OCI-LY7 (cell line): ENCODE data around the gene JADE3. TPM values are rescaled to one million over a fixed set of nuclear protein-coding genes. Genes with fewer than 3 reads are reported as not detected.
A peak's percentile ranks its signal among the peaks of the same experiment; 100 is the strongest.

Experiments used
- BruUV-seq: library from RNA; stranded (reverse); fragments of 400-500 nt; replicated peaks from 2 replicates; lab custom pipeline; 2021; lab: Mats Ljungman, UMichigan
- CTCF ChIA-PET: fragments of 300-600 bp; sonication (Branson Sonifier 250); formaldehyde crosslinking; loops from one replicate; lab custom pipeline; 2022; ENCODE audit warnings: antibody characterized with exemption; ENCODE audit not compliant: unreplicated experiment; lab: Charles Lee
- POLR2A ChIA-PET: fragments of 300-600 bp; sonication (Branson Sonifier 250); formaldehyde crosslinking; loops from one replicate; lab custom pipeline; 2022; ENCODE audit warnings: antibody characterized with exemption; lab: Charles Lee
- DNase-seq: peaks from one replicate; pipeline ENCODE4 v3.0.0-alpha.2; 2015; ENCODE audit warnings: low spot score
- H2AFZ ChIP-seq: fragments of 200-600 bp; sonication (generic), shearing (Covaris generic); 2 replicates; pipeline ENCODE4 v1.6.1; 2014; ENCODE audit warnings: mild to moderate bottlenecking, antibody characterized with exemption, low read length, moderate library complexity
- H3K27ac ChIP-seq: fragments of 200-600 bp; sonication (generic); 2 replicates; pipeline ENCODE4 v1.5.1; 2014; ENCODE audit warnings: mixed run types, low read depth, mild to moderate bottlenecking, moderate library complexity, low read length, inconsistent platforms; ENCODE audit not compliant: poor library complexity, severe bottlenecking
- H3K36me3 ChIP-seq: fragments of 200-600 bp; sonication (generic); 2 replicates; pipeline ENCODE4 v1.6.1; 2014; ENCODE audit warnings: mild to moderate bottlenecking, antibody characterized with exemption, low read length, moderate library complexity, mixed read lengths; ENCODE audit not compliant: insufficient read depth
- H3K4me1 ChIP-seq: fragments of 200-600 bp; sonication (generic); 2 replicates; pipeline ENCODE4 v1.5.1; 2014; ENCODE audit warnings: mild to moderate bottlenecking, low read length; ENCODE audit not compliant: insufficient read depth, poor library complexity, severe bottlenecking
- H3K4me2 ChIP-seq: fragments of 200-600 bp; sonication (generic); 2 replicates; pipeline ENCODE4 v1.6.1; 2014; ENCODE audit warnings: mild to moderate bottlenecking, low read length
- H3K4me3 ChIP-seq: fragments of 200-600 bp; sonication (generic); 2 replicates; pipeline ENCODE4 v1.5.1; 2014; ENCODE audit warnings: mild to moderate bottlenecking, low read depth, low read length; ENCODE audit not compliant: poor library complexity, severe bottlenecking
- H3K79me2 ChIP-seq: fragments of 200-600 bp; sonication (generic); 2 replicates; pipeline ENCODE4 v1.6.1; 2016; ENCODE audit warnings: low read depth, mild to moderate bottlenecking, low read length, moderate library complexity, mixed read lengths; ENCODE audit not compliant: insufficient read depth
- H3K9me2 ChIP-seq: fragments of 200-600 bp; sonication (generic); 2 replicates; pipeline ENCODE4 v1.6.1; 2016; ENCODE audit warnings: mild to moderate bottlenecking, low read length, mixed read lengths; ENCODE audit not compliant: insufficient read depth
- H3K9me3 ChIP-seq: fragments of 200-600 bp; sonication (generic); 2 replicates; pipeline ENCODE4 v1.6.1; 2014; ENCODE audit warnings: mild to moderate bottlenecking, mixed run types, low read length, mixed read lengths
- H4K20me1 ChIP-seq: fragments of 200-600 bp; sonication (generic); 2 replicates; pipeline ENCODE4 v1.6.1; 2014; ENCODE audit warnings: mild to moderate bottlenecking, antibody characterized with exemption, low read length, moderate library complexity, mixed read lengths; ENCODE audit not compliant: insufficient read depth
- CTCF ChIP-seq: fragments of 200-600 bp; sonication (generic); conservative IDR thresholded peaks from 2 replicates; pipeline ENCODE4 v1.5.1; 2014; ENCODE audit warnings: mild to moderate bottlenecking, antibody characterized with exemption, low read length, moderate library complexity, mixed read lengths
- EZH2phosphoT487 ChIP-seq: fragments of 200-600 bp; sonication (generic); IDR thresholded peaks from 2 replicates; pipeline ENCODE4 v1.6.1; 2018; ENCODE audit warnings: low read depth, borderline replicate concordance, mild to moderate bottlenecking, mixed run types, antibody characterized with exemption, low read length, moderate library complexity, mixed read lengths
- intact Hi-C: fragments of 100-400 bp; cut with micrococcal nuclease; formaldehyde crosslinking; loops from one replicate; pipeline ENCODE4 v1.10.0; 2022; ENCODE audit not compliant: unreplicated experiment
- total RNA-seq, 2 experiments: library from RNA; depleted of rRNA in 1 of 2; stranded (reverse); fragments of >200 nt in 1 of 2; shearing (Covaris generic) in 1 of 2; gene quantifications; 2 replicates each; pipeline ENCODE4 v1.2.3, GENCODE V29; 2014 to 2022

Gene JADE3
- total RNA-seq, 2 experiments from 2014 or later, result 6.1 to 10.7 TPM

GRCh38 chrX:46959985-46960700, 47.9 kb downstream of the JADE3 start:
- ChIA-PET CTCF (no interaction called here), POLR2A (no interaction called here)
- intact Hi-C loops, result loop anchor here (5.0 kb wide), 1 partner anchor 248 kb away; no protein-coding TSS in a partner anchor

GRCh38 chrX:46961097-46961496, 48.9 kb downstream of the JADE3 start:
- Histone ChIP-seq H3K9me3 (no peaks in the 10 kb centered on the region), H3K4me3 (peak overlapping the region; percentile 57), H2AFZ (peak overlapping the region; percentile 25; the same call in 1 of the 2 replicates), H3K27ac (peak overlapping the region; percentile 83), H3K4me2 (peak overlapping the region; percentile 79), H3K9me2 (no peaks in the 10 kb centered on the region), H3K79me2 (peaks cover 4% of the 10 kb centered on the region; the same call in 1 of the 2 replicates), H3K36me3 (no peaks in the 10 kb centered on the region), H4K20me1 (no peaks in the 10 kb centered on the region), H3K4me1 (peaks cover 80% of the 10 kb centered on the region)
- DNase-seq, result peak; percentile 48
- intact Hi-C loops, result loop anchor here (5.0 kb wide), 1 partner anchor 249 kb away; no protein-coding TSS in a partner anchor
- no peak for TF ChIP-seq EZH2phosphoT487
- TF ChIP-seq CTCF, result no peak
- BruUV-seq, result no TSS peak
- ChIA-PET CTCF (no interaction called here), POLR2A (interaction anchor here (0.6 to 0.7 kb wide), 2 partner anchors 42 to 292 kb away, joined by 3 to 5 read pairs; no protein-coding TSS in a partner anchor)

More at GRCh38 chrX:46959985-46960700, 47.9 kb downstream of the JADE3 start:
- Histone ChIP-seq H3K9me2 (no peaks in the 10 kb centered on the region), H3K79me2 (peaks cover 4% of the 10 kb centered on the region; the same call in 1 of the 2 replicates), H3K27ac (peak overlapping the region; percentile 83), H4K20me1 (no peaks in the 10 kb centered on the region), H3K4me2 (peak overlapping the region; percentile 79), H3K4me1 (peaks cover 70% of the 10 kb centered on the region), H3K4me3 (peak overlapping the region; percentile 36), H2AFZ (peak overlapping the region; percentile 36; the same call in 1 of the 2 replicates), H3K36me3 (no peaks in the 10 kb centered on the region), H3K9me3 (no peaks in the 10 kb centered on the region)
- TF ChIP-seq EZH2phosphoT487 (no peak), CTCF (no peak)
- no TSS peak for BruUV-seq
- DNase-seq, result no peak
